ENCODE data around the gene RAB11FIP3.

DNA sequence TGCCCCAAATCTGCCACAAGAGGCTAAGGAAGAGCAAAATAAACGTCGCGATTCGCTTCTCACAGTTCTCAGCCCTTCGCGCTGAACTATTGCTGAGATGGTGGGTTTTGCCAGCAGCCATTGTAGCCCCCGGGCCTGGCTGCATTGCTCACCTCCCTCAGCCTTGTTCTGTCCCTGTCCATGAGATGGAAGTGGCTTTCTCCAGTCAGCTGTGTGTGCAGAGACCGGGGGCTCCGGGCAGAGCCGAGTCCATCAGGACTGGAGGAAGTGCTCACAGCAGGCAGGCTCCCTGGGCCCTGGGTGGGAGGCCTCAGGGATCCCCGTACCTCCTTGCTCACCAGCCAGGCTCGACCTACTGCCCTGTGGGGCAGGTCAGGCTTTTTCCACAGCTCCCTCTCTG, 74.5 kb downstream of the RAB11FIP3 start:
- TF ChIP-seq, protein P1, sequence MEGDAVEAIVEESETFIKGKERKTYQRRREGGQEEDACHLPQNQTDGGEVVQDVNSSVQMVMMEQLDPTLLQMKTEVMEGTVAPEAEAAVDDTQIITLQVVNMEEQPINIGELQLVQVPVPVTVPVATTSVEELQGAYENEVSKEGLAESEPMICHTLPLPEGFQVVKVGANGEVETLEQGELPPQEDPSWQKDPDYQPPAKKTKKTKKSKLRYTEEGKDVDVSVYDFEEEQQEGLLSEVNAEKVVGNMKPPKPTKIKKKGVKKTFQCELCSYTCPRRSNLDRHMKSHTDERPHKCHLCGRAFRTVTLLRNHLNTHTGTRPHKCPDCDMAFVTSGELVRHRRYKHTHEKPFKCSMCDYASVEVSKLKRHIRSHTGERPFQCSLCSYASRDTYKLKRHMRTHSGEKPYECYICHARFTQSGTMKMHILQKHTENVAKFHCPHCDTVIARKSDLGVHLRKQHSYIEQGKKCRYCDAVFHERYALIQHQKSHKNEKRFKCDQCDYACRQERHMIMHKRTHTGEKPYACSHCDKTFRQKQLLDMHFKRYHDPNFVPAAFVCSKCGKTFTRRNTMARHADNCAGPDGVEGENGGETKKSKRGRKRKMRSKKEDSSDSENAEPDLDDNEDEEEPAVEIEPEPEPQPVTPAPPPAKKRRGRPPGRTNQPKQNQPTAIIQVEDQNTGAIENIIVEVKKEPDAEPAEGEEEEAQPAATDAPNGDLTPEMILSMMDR (IDR thresholded peaks at IDR 0.05; ENCODE audit: low read depth, low read length): no peak
- TF ChIP-seq EZH2phosphoT487 (IDR thresholded peaks at IDR 0.05; ENCODE audit: low read depth): no peak
